Activated T-helper 1 cell treated with anti-CD3 and anti-CD28 coated beads, Interleukin-2, amount 50 U/mL, for 16 hours (primary cell): Measurements from ENCODE around the gene ANKRD33B.

Experiments
- DNase-seq, 2 donors: peaks; one replicate each; pipeline ENCODE4 v3.0.0-alpha.2; 2020; ENCODE audit warnings: low read depth in 1 of 2, low spot score in 1 of 2

The ANKRD33B gene

DNA sequence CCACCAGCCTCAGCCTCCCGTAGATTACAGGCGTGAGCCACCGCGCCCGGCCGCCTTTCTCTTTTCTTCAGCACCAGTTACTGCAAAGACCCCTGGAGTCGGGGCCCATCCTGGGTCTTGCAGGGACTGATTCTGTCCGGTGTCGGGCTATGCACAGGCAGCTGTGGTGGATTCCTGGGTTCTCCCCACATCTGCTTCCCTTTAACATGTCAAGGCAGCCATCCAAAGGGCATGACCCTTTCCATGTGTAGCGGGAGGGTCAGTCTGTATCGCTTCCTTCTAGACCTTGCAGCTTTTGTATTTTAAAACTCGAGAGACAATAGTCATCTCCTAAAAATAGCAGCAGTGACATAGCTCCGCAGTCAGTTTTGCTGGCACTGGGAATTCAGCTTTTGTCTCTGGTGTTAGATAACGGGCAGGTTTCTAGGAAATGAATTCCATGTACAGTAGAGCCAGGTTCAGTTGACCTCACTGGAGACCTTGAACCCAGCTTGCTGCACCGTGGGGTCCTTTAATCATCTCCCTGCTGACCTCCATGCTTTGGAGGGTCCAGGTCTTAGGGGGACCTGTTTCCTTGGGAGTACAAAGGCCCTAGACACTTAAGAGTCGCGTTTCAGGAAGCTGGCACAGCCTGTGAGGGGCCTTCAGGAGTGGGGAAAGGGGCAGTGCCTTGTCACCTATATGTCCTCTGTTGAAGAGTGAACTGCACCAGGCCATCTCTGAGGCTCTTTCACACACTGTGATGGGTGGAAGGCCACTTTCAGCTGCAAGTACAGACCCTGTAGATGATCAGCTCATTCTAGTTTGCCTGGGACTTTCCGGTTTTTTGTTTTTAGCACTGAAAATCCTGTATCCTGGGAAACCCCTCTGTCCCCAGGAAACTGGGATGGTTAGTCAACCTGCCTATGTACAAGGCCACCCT is 13.8 kb downstream of the ANKRD33B start:
- DNase-seq = no peak

DNA sequence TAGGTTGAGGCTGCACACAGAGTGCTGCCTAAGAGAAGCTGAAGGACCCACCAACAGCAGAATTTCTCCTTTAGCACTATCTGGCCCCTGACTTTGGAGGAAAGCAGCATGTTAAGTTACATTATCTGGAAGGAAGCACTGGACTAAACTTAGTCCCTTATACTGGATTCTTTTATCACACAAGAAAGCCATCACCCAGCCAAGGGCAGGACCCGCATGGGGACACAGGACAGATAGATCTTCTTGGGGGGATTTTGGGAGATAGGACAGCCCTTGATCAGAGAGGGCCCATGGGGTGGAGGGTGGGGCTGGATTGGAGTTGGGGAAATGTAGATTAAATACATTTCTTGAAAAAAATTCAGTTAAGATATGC is 14.4 kb downstream of the ANKRD33B start:
- DNase-seq = no peak

DNA sequence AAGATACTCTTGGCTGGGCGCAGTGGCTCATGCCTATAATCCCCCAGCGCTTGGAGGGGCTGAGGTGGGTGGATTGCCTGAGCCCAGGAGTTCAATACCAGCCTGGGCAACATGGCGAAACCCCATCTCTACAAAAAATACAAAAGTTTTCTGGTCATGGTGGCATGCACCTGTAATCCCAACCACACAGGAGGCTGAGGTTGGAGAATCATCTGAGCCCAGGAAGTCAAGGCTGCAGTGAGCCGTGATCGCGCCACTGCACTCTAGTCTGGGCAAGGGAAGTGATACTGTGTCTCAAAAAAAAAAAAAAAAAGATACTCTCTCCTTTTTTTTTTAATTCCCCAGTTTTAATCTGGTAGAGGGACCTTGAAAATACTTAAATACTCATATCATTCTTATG is 15.0 kb downstream of the ANKRD33B start:
- DNase-seq = no peak

DNA sequence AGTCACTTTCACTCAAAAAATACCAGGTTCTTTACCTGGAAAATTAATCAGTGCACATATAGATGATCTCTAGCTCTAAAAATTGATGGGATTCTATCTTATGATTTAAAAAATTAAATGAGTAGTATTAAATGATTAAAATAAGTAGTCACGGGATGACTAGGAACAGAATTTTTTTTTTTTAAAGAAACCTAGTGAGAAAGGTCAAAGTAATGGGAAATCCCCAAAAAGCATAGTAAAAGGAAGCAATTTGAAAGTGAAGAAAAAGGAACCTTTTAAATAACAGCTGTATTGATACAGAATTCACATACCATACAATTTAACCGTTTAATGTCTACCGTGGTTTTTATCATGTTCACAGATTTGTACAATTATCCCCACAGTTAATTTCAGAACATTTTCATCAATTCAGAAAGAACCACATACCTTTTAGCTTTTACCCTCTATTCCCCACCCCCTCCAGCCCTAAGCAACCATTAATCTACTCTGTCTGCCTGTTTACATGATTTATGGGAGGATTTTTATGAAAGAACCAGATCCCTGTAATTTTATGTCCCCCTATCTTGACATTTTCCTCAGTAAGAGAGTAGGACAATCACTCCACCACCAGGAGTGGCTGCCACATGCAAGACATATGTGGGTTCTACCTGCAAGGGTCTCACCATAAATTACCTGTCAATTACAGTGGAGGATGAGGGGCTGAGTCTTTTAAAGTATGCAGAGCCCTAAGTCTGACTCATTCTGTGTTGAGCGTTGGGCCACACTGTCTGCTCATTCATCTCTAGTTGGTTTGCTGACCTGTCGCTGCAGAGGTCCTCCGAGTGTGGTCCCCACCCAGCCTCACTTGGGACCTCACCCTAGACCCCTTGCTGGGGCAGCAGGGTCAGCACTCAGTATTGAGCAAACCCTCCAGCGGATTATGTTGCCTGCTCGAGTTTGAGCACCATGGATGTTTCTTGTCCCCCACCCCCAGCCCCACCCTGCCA is 16.0 kb downstream of the ANKRD33B start:
- no peak for DNase-seq

DNA sequence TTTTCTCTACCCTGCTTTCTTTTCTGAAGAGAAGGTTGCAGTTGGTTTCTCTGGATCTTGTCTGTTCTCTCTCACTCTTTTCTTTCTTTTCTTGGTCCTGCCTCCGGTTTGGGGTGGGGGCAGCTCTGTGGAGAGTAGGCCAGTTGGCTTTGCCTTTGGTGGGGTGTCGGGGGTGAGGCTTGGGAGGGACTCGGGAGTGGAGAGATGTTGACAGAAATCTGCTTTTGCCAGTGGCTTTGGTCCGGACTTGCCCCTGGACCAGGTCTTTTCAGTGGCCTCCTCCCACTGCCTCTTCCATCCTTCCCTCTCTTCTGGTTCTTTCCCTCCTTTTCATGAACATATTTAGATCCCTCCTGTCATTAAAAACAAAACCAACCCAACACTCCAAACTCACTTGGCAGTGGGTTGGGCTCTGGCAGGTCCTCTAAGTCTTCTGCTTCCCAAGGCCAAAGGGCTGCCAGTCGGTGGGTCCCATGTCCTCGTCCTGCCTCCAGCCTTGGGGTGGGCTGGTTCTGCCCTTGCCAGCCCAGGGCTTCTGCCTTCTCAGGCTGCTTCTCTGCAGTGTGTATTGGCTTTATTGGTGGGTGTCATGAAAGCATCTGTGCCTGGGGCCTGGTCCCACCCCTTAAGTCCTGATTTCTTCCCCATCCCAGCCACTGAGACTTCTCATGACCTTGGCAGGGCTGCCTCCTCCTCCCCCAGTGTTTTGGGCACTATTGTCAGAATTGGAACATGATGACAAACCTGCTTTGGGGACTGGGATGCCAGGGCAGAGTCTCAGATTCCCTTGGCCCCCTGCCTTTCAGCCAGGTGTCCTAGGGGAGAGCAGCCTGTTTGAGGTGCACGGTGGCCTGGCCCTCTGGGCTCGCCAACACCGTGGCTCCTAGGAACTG is 16.9 kb downstream of the ANKRD33B start:
- DNase-seq = no peak

DNA sequence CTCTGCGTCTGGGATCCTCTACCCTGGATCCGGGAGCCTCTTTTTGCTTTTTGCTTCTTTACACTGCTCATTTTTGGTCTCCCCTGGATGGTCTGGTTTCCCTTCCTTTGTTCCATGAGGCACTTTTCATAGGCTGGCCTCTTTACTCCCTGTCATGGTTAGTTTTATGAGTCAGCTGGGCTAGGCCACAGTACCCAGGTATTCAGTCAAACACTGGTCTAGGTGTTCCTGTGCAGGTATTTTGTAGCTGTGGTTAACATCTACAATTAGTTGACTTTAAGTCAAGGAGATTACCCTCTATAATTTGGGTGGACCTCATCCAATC is 17.5 kb downstream of the ANKRD33B start:
- no peak for DNase-seq

DNA sequence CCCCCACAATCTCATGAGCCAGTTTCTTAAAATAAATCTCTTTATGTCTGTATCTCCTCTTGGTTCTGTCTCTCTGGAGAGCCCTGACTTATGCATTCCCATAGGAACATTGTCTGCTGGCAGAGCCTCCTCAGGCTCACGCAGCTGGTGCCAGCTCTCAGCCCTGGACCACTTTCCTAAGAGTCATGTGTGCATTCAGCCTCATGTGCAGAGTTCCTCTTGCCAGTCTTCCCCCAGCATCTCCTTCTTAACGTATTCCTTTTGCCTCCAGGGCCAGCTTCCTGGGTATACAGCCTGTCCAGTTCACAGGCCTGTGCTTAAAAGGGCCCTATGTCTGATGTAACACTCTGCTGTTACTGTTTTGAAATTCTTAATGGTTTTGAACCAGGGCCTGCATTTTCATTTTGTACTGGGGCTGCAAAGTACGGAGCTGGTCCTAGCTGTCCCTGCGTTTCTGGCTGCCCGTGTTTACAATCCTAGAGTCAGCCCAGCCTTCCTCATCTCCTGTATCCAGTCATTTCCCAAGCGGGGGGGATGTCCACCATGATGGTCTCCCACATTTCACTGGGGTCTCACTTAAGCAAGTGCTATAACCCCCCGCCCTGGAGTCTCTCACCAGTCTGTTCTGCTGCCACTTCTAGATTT is 18.1 kb downstream of the ANKRD33B start:
- DNase-seq = no peak

DNA sequence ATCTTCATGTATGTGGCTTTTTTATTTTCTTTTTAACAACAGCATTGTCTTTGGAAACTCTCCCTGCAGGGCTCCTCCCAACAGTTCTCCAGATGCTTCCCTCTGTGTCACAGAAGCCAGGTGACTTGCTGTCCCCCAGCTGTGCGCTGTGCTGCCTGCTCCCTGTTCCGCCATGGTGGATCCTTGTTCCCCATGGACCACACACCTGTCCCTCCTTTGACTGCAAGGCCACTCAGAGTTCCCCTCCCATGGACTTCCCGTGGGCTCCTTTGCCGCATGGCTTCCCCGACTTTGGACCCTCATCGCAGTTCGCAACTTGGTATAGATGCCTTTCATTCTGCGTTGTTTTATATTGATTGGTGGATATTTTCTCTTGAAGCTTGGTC is 18.6 kb downstream of the ANKRD33B start:
- DNase-seq = no peak

DNA sequence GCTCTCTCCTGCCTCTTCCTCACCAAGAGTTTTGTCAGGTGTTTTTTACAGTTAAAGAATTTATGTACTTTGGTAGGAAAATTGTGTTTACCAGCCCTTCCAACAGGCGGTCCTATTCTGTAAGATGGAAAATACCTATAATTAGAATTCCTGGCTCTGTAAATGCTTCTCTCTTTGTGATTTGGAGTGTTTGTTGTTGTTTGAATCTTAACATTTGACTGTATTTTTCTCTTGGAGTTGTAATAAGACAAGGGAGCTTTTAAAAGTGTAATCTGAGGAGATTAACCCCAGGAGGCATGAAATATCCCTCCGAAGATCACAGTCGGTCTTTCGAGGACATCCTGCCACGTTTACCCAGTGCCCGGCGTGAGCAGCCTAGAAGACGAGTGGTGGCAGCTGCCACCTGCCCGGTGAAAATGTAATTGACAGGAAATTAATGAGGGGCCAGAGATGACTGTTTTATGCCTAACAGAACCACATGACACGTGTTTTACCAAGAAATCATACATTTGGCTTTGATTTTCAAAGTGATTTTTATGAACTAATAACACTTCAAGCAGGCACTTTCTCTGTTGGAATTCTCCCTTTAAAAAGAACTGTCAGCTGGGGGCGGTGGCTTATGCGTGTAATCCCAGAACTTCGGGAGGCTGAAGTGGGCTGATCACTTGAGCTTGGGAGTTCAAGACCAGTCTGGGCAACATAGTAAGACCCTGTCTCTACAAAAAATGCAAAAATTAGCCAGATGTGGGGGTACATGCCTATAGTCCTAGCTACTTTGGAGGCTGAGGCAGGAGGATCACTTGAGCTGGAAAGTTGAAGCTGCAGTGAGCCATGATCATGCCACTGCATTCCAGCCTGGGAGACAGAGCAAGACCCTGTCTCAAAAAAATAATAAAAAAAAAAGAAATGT is 20.0 kb downstream of the ANKRD33B start:
- DNase-seq = no peak

DNA sequence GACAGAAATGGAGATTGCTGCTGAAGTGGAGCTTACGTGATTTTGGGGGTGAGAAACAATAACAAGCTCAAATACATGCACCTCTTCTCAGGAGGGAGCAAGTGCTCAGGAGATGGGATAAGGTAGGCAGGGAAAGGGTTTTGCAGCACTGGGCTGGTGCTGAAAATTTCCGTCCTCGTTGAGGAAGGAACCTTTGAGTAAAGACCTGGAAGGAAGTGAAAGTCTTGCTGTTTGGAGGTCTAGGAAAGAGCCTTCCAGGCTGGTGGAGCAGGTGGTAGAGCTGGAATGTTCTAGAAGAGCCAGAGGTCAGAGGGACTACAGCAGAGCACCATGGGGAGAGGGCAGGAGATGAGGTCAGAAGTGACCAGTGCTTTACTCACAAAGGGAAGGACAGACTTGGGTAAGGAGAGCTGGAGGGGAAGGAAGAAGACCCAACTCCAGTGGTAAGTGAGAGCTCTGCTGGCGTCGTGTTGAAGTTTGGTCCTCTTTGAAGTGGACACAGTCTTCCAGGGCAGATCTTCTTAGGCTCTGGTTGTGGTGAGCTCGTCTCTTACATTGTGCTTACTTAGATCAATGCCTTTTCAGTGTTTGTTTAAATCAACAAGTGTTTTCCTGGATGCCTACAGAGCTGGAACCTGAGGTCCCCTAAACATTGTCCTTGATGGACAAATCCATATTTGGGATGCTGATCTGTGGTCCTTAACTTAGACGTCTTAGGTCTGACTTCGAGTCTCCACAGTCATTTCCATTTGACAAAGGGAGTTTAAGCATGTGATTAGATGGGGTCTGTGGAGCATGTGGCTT is 21.0 kb downstream of the ANKRD33B start:
- no peak for DNase-seq

DNA sequence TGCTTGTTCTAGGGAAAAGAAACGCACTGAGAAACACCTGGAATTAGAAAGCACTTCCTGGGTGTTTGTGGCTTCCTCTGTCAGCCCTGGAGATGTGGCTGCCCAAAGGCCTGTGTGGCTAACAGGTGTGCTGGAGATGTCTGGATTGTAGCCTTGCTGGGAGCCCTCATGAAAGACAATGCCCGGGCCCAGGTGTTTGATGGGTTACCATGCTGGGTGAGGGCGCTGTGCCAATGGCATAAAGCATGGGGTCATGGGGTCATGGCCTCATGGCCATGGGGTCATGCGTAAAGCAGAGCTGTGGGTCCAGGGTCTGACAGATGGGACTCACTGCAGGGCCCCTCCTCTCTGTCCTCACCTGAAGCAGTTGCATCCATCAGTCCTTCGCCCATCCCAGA is 21.6 kb downstream of the ANKRD33B start:
- DNase-seq = no peak

DNA sequence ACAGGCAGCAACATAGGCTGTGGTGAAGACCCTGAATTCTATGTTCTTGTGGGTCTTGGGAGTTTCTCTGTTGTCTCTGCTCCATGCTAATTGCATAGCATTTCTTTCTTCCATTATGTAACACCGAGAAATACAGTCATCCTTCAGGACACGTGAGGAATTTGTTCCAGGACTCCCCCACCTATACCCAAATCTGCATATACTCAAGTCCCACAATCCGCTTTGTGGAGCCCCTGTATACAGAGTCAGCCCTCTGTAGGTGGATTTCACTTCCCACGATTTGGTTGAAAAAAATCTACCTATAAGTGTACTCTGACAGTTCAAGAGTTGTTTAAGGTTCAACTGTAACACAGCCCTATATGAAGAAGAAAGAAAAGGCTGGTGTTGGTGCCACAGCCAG is 22.1 kb downstream of the ANKRD33B start:
- no peak for DNase-seq

DNA sequence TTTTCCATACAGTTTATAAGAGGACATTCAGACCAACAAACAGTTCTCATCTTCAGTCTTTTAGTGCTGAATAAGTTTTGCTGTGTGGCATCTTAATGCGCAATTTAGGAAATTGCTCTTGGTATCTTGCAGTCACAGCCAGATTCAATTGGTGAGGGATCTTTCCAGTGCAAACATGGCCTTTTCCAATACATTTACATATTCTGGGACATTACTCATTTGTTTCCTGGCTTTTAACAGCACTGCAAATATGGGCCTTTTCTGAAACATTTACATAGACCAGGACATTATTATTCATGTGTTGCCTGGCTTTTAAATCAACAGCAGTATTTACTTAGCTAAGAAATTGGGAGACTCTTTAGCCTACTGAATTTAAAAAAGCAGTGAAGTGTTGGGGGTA is 22.7 kb downstream of the ANKRD33B start:
- DNase-seq = no peak

DNA sequence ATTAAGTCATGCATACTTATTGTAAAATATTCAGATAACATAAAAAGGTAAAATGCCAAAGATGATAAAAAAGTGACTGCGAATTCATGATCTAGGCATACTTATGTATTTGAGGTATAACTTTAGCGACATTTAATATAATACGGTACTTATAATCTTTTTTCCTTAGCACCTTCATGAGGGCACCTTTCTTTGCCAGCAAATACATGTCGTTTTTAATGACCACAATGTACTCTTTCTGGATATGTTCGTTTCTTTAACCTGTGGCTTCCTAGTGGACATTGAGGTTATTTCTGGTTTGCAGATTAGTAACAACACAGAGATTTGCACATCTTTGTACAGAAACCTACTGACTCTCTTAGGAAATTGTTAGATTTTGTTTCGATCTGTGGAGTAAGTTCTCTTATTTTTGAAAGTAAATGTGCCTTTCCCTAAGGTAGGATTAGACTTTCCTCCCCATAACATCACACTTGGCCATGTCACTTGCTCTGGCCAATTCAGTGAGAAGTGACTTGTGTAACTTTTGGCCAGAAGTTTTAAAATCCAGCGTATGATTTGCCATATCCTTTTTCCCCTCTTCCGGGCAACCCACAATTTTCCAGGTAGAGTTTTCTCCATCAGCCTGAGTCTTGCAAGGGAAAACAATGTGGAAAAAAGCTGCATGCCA is 24.4 kb downstream of the ANKRD33B start:
- DNase-seq = no peak

DNA sequence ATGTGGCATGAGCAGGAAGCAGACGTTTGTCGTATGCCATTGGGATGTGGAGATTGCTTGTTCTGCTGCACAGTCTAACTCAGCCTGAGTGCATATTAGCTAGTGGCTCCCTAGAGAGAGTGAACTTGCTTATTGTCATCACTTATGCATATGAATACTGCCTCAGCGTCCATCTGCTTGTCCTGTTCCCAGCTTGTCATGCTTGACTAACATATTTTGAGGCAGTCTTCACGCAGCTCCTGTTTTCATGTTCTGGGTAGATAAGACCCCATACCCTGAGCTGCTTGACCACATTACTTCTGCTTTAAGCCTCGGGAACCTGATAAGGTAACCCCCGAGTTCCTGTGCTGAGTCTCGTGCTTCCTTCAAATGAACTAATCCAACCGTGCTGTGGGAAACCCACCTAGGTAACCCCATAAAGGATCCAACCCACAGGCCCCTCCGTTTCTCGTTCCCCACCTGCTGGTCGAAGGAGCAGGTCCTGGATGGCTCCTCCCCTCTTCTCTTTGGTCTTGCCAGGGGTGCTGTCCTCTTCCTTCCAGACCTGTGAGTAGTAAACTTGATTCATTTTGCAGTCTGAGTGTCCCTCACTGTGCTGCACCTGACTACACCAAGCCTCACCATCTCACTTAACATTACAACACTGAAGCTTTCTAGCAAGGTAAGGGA is 25.0 kb downstream of the ANKRD33B start:
- no peak for DNase-seq

DNA sequence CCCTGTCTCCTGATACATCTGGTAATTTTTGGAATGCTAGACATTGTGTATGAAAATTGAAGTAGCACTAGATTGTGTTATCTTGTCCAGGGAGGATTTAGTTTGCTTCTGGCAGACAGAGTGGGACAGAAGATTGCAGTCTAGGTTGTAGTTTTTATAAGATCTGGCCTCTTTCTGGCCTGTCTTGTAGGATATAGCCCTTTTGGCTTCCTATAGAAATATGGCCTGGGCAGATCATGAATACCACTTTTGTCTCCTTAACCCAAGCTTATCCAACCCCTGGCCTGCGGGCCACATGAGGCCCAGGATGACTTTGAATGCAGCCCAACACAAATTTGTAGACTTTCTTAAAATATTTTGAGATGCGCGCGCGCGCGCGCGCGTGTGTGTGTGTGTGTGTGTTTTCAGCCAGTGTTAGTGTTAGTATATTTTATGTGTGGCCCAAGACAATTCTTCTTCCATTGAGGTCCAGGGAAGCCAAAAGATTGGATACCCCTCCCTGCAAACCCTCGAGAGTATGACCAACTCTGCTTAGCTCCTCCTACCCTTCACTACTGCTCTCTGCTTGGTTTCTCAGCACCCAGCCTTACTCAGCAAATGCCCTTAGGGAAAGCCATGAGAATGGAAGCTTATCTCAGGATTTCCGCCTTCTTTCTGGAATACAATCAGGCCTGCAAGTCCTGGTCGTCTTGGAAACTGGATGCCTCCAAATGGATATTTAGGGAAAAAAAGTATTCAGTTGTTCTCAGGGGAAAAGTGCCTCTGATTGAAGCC is 26.5 kb downstream of the ANKRD33B start:
- no peak for DNase-seq

DNA sequence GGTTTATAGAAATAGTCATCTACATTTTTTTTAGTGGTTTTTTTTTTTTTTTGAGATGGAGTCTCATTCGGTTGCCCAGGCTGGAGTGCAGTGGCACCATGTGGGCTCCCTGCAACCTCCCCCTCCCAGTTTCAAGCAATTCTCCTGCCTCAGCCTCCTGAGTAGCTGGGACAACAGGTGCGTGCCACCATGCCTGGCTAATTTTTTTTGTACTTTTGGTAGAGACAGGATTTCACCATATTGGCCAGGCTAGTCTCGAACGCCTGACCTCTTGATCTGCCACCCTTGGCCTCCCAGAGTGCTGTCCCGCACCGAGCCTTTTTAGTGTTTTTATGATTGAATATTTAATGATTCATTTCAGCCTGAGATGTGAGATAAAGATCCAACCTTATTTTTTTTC is 27.3 kb downstream of the ANKRD33B start:
- DNase-seq = no peak
